HCT116 (cell line): ENCODE results near the gene DLEU7. TPM values are rescaled to one million over a fixed set of nuclear protein-coding genes. Genes with fewer than 3 reads are reported as not detected.
A peak's percentile ranks its signal among the peaks of the same experiment; 100 is the strongest.

Source experiments
- ATAC-seq: fragments of 200-7000 bp; cut with Tn5 transposase; 2 replicates; pipeline ENCODE4 v1.9.1; 2020; ENCODE audit warnings: mild to moderate bottlenecking, moderate library complexity
- BruUV-seq: library from RNA; stranded (reverse); fragments of 400-500 nt; replicated peaks from 2 replicates; lab custom pipeline; 2021; lab: Mats Ljungman, UMichigan
- CTCF ChIA-PET: fragments of 300-600 bp; sonication (Branson Sonifier 250); formaldehyde crosslinking; loops from one replicate; lab custom pipeline; 2021; ENCODE audit warnings: antibody characterized with exemption; lab: Charles Lee
- POLR2A ChIA-PET: fragments of 300-600, 350-600 bp; sonication (Branson Sonifier 250); formaldehyde crosslinking; loops from one replicate; lab custom pipeline; 2021; ENCODE audit warnings: antibody characterized with exemption; lab: Charles Lee
- RAD21 ChIA-PET, 2 experiments: fragments of 300-600 bp; sonication (Branson Sonifier 250); formaldehyde crosslinking; loops; one replicate each; lab custom pipeline; 2023; ENCODE audit warnings: low total read pairs in 2 of 2; ENCODE audit not compliant: uncharacterized antibody in 2 of 2, unreplicated experiment in 2 of 2, low non-redundant PET in 1 of 2; lab: Charles Lee
- DNase-seq: peaks from one replicate; pipeline ENCODE4 v3.0.0-alpha.2; 2010; ENCODE audit warnings: low read depth, low spot score
- H2AFZ ChIP-seq: fragments of 200-600 bp; shearing (Covaris generic), sonication (generic); 2 replicates; pipeline ENCODE4 v1.6.1; 2017; ENCODE audit warnings: low read depth, mixed run types, mixed read lengths, antibody characterized with exemption, low read length; ENCODE audit not compliant: poor library complexity, severe bottlenecking
- H3K27ac ChIP-seq: 2 replicates; pipeline ENCODE4 v1.5.1; 2012; ENCODE audit warnings: low read depth, low read length
- H3K27me3 ChIP-seq: fragments of 200-600 bp; sonication (generic); 2 replicates; pipeline ENCODE4 v1.6.1; 2016; ENCODE audit warnings: mixed run types, low read length, mixed read lengths; ENCODE audit not compliant: insufficient read depth
- H3K36me3 ChIP-seq, 2 experiments: fragments of 200-500 bp in 1 of 2; fragments of 200-600 bp in 1 of 2; sonication (Bioruptor generic) in 1 of 2; sonication (generic) in 1 of 2; 2 replicates each; pipeline versions ENCODE4 v1.5.1 to v1.6.1; 2014 to 2016; ENCODE audit warnings: low read length in 2 of 2, inconsistent platforms in 1 of 2, mixed read lengths in 1 of 2, mixed run types in 1 of 2; ENCODE audit not compliant: insufficient read depth in 2 of 2, control insufficient read depth in 1 of 2
- H3K4me1 ChIP-seq, 2 experiments: fragments of 200-600 bp in 1 of 2; sonication (generic) in 1 of 2; 2 replicates each; pipeline versions ENCODE4 v1.5.1 to v1.6.1; 2012 to 2017; ENCODE audit warnings: low read length in 2 of 2, inconsistent platforms in 1 of 2, mild to moderate bottlenecking in 1 of 2, mixed read lengths in 1 of 2, mixed run types in 1 of 2, moderate library complexity in 1 of 2; ENCODE audit not compliant: insufficient read depth in 2 of 2, control insufficient read depth in 1 of 2
- H3K4me2 ChIP-seq: fragments of 200-600 bp; sonication (generic); 2 replicates; pipeline ENCODE4 v1.6.1; 2017; ENCODE audit warnings: mixed run types, low read length, mixed read lengths
- H3K4me3 ChIP-seq, 2 experiments: fragments of 200-600 bp in 1 of 2; sonication (generic) in 1 of 2; replicated peaks in 1 of 2; 2 replicates each; pipeline ENCODE4 v1.5.1; 2011 to 2016; ENCODE audit warnings: low read length in 2 of 2, control low read depth in 1 of 2, low read depth in 1 of 2, mild to moderate bottlenecking in 1 of 2, mixed read lengths in 1 of 2, mixed run types in 1 of 2
- H3K79me2 ChIP-seq: fragments of 200-600 bp; sonication (generic); 2 replicates; pipeline ENCODE4 v1.6.1; 2017; ENCODE audit warnings: mild to moderate bottlenecking, mixed run types, low read length, moderate library complexity, mixed read lengths; ENCODE audit not compliant: insufficient read depth
- H3K9ac ChIP-seq: fragments of 200-600 bp; sonication (generic); 2 replicates; pipeline ENCODE4 v1.6.1; 2016; ENCODE audit warnings: low read length, mixed read lengths
- H3K9me2 ChIP-seq: fragments of 200-600 bp; sonication (generic), shearing (Covaris generic); 2 replicates; pipeline ENCODE4 v1.6.1; 2017; ENCODE audit warnings: mixed run types, mild to moderate bottlenecking, moderate library complexity; ENCODE audit not compliant: insufficient read depth
- H3K9me3 ChIP-seq, 2 experiments: fragments of 200-500 bp in 1 of 2; fragments of 200-600 bp in 1 of 2; sonication (Bioruptor generic) in 1 of 2; sonication (generic) in 1 of 2; 2 replicates each; pipeline ENCODE4 v1.6.1; 2014 to 2017; ENCODE audit warnings: low read length in 2 of 2, mixed read lengths in 2 of 2, inconsistent platforms in 1 of 2, low read depth in 1 of 2, mild to moderate bottlenecking in 1 of 2, mixed run types in 1 of 2, moderate library complexity in 1 of 2; ENCODE audit not compliant: control insufficient read depth in 1 of 2, insufficient read depth in 1 of 2
- H4K20me1 ChIP-seq: fragments of 200-600 bp; sonication (generic), shearing (Covaris generic); 2 replicates; pipeline ENCODE4 v1.6.1; 2017; ENCODE audit warnings: mixed run types, mild to moderate bottlenecking, moderate library complexity; ENCODE audit not compliant: insufficient read depth
- EGR1 ChIP-seq: IDR thresholded peaks from 2 replicates; pipeline ENCODE4 v1.6.1; 2012; ENCODE audit warnings: low read depth
- FOSL1 ChIP-seq: IDR thresholded peaks from 2 replicates; pipeline ENCODE4 v1.6.1; 2012; ENCODE audit warnings: low read depth
- RAD21 ChIP-seq: IDR thresholded peaks from 2 replicates; pipeline ENCODE4 v1.6.1; 2012; ENCODE audit warnings: low read depth, mild to moderate bottlenecking
- SP1 ChIP-seq: IDR thresholded peaks from 2 replicates; pipeline ENCODE4 v1.6.1; 2012; ENCODE audit warnings: low read depth
- SRF ChIP-seq: IDR thresholded peaks from 2 replicates; pipeline ENCODE4 v1.6.1; 2012; ENCODE audit warnings: low read depth
- YY1 ChIP-seq: IDR thresholded peaks from 2 replicates; pipeline ENCODE4 v1.6.1; 2011; ENCODE audit warnings: low read length, low read depth, moderate library complexity, mild to moderate bottlenecking; ENCODE audit not compliant: insufficient replicate concordance; ENCODE audit errors: extremely low read depth
- ZFX ChIP-seq: fragments of 450-650 bp; IDR thresholded peaks from 2 replicates; pipeline ENCODE4 v1.6.1; 2017
- ZNF274 ChIP-seq: fragments of 200-500 bp; sonication (Bioruptor generic); IDR thresholded peaks from 2 replicates; pipeline ENCODE4 v1.6.1; 2014; ENCODE audit warnings: mild to moderate bottlenecking, low read depth, low read length, inconsistent platforms
- intact Hi-C: fragments of 100-400 bp; cut with micrococcal nuclease; formaldehyde crosslinking; loops from 2 replicates; pipeline ENCODE4 v1.10.0; 2022
- total RNA-seq: library from RNA; stranded (reverse); gene quantifications from one replicate; pipeline ENCODE4 v1.2.1, GENCODE V29; 2021; ENCODE audit not compliant: unreplicated experiment
- TF ChIP-seq, protein P1 (sequence below), 3 experiments: fragments of 200-600 bp in 1 of 3; sonication (generic) in 1 of 3; IDR thresholded peaks in 2 of 3; conservative IDR thresholded peaks in 1 of 3; 2 replicates each; pipeline ENCODE4 v1.5.1; 2012 to 2017; ENCODE audit warnings: low read depth in 2 of 3, low read length in 2 of 3, antibody characterized with exemption in 1 of 3, borderline replicate concordance in 1 of 3, control low read depth in 1 of 3, mild to moderate bottlenecking in 1 of 3, mixed read lengths in 1 of 3, mixed run types in 1 of 3, moderate library complexity in 1 of 3; ENCODE audit not compliant: insufficient read depth in 1 of 3
- TF ChIP-seq, protein P2 (sequence below): IDR thresholded peaks from 2 replicates; pipeline ENCODE4 v1.6.1; 2012
- TF ChIP-seq, protein P3 (sequence below): IDR thresholded peaks from 2 replicates; pipeline ENCODE4 v1.6.1; 2012; ENCODE audit warnings: low read depth

Gene DLEU7
- total RNA-seq, 1 experiment from 2014 or later, result not detected

DNA sequence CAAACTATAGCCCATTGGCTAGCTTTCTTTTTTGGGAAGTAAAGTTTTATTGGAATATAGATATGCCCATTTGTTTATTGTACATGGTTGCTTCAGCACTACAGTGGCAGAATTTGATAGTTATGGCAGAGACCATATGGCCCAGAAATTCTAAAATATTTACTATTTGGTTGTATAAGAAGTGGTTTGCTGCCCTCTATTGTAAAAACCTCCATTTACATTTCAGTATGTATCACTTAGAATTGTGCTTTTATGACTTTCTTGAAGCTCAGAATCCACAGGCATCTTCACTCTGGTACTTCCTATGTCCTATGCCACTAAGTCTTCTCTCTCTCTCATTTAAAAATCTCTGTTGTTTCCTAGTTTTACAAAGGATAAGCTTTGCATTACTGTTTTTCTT is 37.7 kb downstream of the DLEU7 start:
- Histone ChIP-seq H3K4me3 (no peak overlapping the region), H3K36me3 (no peaks in the 10 kb centered on the region), H3K9me2 (no peaks in the 10 kb centered on the region), H3K27me3 (no peaks in the 10 kb centered on the region), H3K9me3 (peaks cover 0 to 3% of the 10 kb centered on the region in 2 experiments; a peak in 1 of 4 replicates), H3K9ac (no peak overlapping the region), H3K4me2 (no peak overlapping the region), H3K79me2 (no peaks in the 10 kb centered on the region), H4K20me1 (no peaks in the 10 kb centered on the region), H3K27ac (no peak overlapping the region), H3K4me1 (no peaks in the 10 kb centered on the region), H2AFZ (no peak overlapping the region)
- BruUV-seq, result no TSS peak
- intact Hi-C loops, result loop anchor here (10.0 kb wide), 1 partner anchor 1141 kb away; no protein-coding TSS in a partner anchor
- POLR2A ChIA-PET, result no interaction called here
- ATAC-seq (no peak), DNase-seq (peak; percentile 8)
- RAD21 ChIA-PET, result no interaction called here
- TF ChIP-seq EGR1, result no peak
- TF ChIP-seq, protein P1, sequence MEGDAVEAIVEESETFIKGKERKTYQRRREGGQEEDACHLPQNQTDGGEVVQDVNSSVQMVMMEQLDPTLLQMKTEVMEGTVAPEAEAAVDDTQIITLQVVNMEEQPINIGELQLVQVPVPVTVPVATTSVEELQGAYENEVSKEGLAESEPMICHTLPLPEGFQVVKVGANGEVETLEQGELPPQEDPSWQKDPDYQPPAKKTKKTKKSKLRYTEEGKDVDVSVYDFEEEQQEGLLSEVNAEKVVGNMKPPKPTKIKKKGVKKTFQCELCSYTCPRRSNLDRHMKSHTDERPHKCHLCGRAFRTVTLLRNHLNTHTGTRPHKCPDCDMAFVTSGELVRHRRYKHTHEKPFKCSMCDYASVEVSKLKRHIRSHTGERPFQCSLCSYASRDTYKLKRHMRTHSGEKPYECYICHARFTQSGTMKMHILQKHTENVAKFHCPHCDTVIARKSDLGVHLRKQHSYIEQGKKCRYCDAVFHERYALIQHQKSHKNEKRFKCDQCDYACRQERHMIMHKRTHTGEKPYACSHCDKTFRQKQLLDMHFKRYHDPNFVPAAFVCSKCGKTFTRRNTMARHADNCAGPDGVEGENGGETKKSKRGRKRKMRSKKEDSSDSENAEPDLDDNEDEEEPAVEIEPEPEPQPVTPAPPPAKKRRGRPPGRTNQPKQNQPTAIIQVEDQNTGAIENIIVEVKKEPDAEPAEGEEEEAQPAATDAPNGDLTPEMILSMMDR (IDR thresholded peaks at IDR 0.05 in 2 of 3, conservative IDR thresholded peaks at IDR 0.05 in 1 of 3; ENCODE audit: borderline replicate concordance in 1 of 3, insufficient read depth in 1 of 3, low read depth in 2 of 3, low read length in 2 of 3), result peak in 1 of 3 experiments; percentile 18; a peak in 1 of 6 replicates
- peak; percentile 36 for TF ChIP-seq RAD21
- CTCF ChIA-PET, result no interaction called here

DNA sequence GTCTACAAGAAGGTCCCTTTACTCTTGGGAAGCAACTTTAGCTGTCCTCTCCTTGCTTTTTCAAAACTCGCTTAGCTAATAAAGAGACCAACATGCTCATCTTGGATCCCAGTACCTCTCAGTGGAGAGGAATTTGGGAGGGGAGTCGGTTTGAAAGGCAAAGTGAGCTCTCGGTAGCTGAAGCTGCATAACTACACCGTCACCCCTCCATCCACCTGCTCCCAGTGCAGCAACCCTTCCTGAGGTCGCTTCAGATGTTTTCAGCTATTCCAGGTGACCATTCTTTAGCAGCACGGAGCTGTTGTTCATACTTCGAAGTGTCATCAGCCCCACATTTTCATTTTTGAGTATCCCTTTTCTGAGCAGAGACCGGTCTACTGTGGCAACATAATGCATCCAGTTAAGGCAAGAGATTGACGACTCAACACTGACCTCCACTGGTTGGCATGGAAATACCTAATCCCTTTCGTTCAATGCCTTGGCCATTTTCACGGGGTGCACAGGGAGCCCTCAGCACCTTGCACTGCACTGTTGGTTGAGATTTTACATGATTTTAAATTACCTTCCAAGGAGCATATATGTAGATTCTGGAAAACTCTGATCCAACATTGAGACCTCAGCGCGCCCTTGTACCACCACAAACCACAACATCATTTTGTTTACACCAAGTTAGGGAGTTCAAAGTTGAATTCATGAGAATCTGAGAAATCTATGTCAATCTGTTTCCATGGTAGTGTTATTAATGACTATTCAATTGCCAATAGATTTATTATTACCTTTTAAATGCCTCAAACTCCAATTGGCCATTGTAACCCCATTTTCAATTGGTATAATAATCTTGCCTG is 42.2 kb downstream of the DLEU7 start:
- peak; percentile 27 for DNase-seq
- TF ChIP-seq FOSL1 (no peak), SRF (no peak), ZNF274 (no peak), SP1 (no peak), ZFX (no peak), YY1 (no peak)
- TF ChIP-seq, protein P2, sequence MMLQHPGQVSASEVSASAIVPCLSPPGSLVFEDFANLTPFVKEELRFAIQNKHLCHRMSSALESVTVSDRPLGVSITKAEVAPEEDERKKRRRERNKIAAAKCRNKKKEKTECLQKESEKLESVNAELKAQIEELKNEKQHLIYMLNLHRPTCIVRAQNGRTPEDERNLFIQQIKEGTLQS, result no peak
- TF ChIP-seq, protein P3, sequence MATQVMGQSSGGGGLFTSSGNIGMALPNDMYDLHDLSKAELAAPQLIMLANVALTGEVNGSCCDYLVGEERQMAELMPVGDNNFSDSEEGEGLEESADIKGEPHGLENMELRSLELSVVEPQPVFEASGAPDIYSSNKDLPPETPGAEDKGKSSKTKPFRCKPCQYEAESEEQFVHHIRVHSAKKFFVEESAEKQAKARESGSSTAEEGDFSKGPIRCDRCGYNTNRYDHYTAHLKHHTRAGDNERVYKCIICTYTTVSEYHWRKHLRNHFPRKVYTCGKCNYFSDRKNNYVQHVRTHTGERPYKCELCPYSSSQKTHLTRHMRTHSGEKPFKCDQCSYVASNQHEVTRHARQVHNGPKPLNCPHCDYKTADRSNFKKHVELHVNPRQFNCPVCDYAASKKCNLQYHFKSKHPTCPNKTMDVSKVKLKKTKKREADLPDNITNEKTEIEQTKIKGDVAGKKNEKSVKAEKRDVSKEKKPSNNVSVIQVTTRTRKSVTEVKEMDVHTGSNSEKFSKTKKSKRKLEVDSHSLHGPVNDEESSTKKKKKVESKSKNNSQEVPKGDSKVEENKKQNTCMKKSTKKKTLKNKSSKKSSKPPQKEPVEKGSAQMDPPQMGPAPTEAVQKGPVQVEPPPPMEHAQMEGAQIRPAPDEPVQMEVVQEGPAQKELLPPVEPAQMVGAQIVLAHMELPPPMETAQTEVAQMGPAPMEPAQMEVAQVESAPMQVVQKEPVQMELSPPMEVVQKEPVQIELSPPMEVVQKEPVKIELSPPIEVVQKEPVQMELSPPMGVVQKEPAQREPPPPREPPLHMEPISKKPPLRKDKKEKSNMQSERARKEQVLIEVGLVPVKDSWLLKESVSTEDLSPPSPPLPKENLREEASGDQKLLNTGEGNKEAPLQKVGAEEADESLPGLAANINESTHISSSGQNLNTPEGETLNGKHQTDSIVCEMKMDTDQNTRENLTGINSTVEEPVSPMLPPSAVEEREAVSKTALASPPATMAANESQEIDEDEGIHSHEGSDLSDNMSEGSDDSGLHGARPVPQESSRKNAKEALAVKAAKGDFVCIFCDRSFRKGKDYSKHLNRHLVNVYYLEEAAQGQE, result no peak

More for the DNA sequence above, 42.2 kb downstream of the DLEU7 start:
- Histone ChIP-seq H3K4me3 (no peak overlapping the region), H3K9me3 (peaks cover 0 to 3% of the 10 kb centered on the region in 2 experiments; a peak in 1 of 4 replicates), H3K4me1 (no peaks in the 10 kb centered on the region), H3K9ac (no peak overlapping the region), H2AFZ (no peak overlapping the region), H3K27ac (no peak overlapping the region), H3K4me2 (no peak overlapping the region), H4K20me1 (no peaks in the 10 kb centered on the region), H3K9me2 (no peaks in the 10 kb centered on the region), H3K27me3 (no peaks in the 10 kb centered on the region), H3K79me2 (no peaks in the 10 kb centered on the region), H3K36me3 (no peaks in the 10 kb centered on the region)
- no TSS peak for BruUV-seq
- RAD21 ChIA-PET, result interaction anchor here in 1 of 2 experiments (1.4 kb wide), 1 partner anchor 111 kb away, joined by 3 read pairs; no protein-coding TSS in a partner anchor
- POLR2A ChIA-PET, result no interaction called here
- intact Hi-C loops, result loop anchor here (1.0 to 10.0 kb wide), 3 partner anchors 717 to 1137 kb away; no protein-coding TSS in a partner anchor
- CTCF ChIA-PET, result interaction anchor here (0.9 to 1.9 kb wide), 5 partner anchors 12 to 892 kb away, joined by 3 to 7 read pairs (median 4); partner anchors contain the start of gene TRIM13
- peak; percentile 97 for ATAC-seq
